GM12865 (cell line): Measurements from ENCODE around the gene BTBD1.

Experiments used
- DNase-seq: peaks from one replicate; pipeline ENCODE4 v3.0.0; 2010; ENCODE audit warnings: low read depth
- H3K4me3 ChIP-seq: 2 replicates; pipeline ENCODE4 v1.5.1; 2011; ENCODE audit warnings: mild to moderate bottlenecking, low read depth, low read length, control low read depth
- TF ChIP-seq, protein P1 (sequence below): IDR thresholded peaks from 2 replicates; pipeline ENCODE4 v1.5.1; 2011; ENCODE audit warnings: low read length, control low read depth, low read depth, inconsistent platforms; ENCODE audit not compliant: insufficient read depth; ENCODE audit errors: missing control alignments

BTBD1 gene

DNA sequence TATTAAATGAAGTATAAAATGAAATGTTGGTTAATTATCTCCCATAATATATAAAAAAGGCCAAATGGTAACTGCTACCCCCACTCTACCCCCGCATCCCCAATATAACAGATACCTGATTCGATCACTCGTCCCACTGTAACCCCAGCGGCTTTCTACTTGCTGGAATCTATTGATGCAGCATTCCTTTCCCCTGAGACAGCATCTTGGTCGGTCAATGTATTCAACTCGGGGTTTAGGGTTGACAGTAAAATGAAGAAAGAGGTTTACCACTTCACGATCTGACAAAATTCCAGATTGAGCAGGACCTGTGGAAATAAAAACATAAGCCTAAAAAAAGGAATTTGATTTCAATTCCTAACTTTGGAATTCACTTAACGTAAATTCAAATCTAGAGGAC is 37.0 kb downstream of the BTBD1 start:
- TF ChIP-seq, protein P1, sequence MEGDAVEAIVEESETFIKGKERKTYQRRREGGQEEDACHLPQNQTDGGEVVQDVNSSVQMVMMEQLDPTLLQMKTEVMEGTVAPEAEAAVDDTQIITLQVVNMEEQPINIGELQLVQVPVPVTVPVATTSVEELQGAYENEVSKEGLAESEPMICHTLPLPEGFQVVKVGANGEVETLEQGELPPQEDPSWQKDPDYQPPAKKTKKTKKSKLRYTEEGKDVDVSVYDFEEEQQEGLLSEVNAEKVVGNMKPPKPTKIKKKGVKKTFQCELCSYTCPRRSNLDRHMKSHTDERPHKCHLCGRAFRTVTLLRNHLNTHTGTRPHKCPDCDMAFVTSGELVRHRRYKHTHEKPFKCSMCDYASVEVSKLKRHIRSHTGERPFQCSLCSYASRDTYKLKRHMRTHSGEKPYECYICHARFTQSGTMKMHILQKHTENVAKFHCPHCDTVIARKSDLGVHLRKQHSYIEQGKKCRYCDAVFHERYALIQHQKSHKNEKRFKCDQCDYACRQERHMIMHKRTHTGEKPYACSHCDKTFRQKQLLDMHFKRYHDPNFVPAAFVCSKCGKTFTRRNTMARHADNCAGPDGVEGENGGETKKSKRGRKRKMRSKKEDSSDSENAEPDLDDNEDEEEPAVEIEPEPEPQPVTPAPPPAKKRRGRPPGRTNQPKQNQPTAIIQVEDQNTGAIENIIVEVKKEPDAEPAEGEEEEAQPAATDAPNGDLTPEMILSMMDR = no peak
- no peak overlapping the region for H3K4me3 ChIP-seq
- no peak for DNase-seq

DNA sequence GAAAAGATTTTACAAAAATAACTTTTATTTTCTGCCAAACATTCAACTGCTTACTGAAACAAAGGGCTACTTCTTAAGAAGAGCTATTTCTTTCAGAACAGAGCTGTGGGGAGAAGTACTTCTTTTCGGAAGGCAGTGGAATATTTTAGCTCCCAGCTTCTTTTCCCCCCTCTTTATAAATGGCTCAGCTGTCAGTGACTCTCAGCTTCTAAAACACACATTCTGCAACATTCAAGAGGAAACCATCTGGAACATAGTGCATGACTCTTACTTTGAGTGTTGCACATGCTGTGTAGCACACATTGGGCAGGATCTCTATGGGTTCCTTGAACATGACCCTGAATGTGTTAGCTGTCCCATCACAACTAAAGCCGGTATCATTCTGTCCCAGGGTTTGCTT is 48.6 kb downstream of the BTBD1 start:
- TF ChIP-seq, protein P1 = no peak
- no peak overlapping the region for H3K4me3 ChIP-seq
- no peak for DNase-seq

DNA sequence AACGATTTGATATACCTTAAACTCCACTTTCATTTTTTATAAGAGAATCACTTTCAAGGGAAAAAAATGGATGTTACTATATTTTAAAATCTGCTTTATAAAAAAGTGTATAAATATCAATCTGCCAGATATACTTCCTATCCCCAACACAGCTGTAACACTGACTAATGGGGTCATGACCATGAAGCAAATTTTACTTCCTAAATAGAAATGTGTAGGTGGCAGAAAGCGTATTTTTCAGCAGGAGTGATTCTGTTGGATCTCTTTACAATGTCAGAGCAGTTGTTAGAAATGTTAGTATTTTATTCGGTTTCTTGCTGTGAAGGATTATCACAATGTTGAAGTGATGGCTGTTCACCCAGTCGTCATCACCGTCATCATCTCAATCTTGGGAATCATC is 50.1 kb downstream of the BTBD1 start:
- H3K4me3 ChIP-seq = no peak overlapping the region
- TF ChIP-seq, protein P1 = no peak
- DNase-seq = no peak

DNA sequence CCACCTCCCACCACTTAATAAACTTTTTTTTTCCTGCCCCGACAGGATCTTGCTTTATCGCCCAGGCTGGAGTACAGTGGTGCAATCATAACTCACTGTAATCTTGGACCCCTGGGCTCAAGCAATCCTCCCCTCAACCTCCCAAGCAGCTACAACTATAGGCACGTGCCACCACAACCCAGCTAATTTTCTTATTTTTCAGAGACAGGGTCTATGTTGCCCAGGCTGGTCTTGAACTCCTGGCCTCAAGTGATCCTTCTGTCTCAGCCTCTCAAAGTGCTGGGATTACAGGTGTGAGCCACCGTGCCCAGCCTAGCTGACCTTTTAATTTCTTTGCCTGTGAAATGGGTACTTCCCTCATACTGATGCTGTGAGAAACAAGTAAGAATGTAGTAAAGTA is 51.7 kb downstream of the BTBD1 start:
- H3K4me3 ChIP-seq = no peak overlapping the region
- DNase-seq = no peak
- TF ChIP-seq, protein P1 = no peak

DNA sequence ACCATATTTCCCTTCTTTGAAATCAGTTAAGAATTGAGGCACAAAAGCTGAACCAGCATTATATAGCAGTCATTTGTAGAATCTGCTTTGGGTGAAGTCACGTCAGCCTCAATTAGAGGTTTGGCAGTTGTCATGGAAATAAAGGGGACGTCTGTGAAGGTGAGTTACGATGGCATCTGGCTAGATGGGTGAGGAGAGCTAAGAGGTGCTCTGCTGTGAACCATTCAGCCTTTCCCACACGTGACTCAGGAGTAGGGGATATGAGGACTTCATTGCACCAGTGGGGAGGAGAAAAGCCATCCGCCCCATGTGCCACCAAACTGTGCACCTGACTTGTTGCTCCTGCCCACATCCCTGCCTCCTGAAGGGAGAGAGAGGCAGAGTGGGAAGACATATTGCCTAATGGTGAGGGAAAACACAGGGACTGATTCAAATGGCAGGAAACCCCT is 52.8 kb downstream of the BTBD1 start:
- no peak overlapping the region for H3K4me3 ChIP-seq
- TF ChIP-seq, protein P1 = no peak
- peak; percentile 7 for DNase-seq

DNA sequence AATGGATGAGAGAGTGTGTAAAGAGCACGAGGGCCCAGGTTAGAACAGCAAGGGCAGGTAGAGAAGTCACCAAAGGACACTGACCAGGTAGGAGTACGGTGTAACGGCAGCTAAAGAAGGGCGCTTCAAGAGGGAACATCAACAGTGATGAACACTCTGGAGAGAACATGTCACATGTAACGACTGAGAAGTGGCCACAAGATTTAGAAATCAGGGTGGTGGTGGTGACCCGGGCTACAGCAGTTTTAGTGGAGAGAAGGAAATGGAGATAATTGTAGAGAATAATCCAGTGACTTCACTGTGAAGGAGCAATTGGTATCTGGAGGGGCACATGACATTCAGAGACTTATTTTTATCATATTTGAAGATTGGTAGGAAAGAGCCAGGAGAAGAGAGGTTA is 54.4 kb downstream of the BTBD1 start:
- no peak for DNase-seq
- TF ChIP-seq, protein P1 = no peak
- H3K4me3 ChIP-seq = peak overlapping the region; percentile 94

DNA sequence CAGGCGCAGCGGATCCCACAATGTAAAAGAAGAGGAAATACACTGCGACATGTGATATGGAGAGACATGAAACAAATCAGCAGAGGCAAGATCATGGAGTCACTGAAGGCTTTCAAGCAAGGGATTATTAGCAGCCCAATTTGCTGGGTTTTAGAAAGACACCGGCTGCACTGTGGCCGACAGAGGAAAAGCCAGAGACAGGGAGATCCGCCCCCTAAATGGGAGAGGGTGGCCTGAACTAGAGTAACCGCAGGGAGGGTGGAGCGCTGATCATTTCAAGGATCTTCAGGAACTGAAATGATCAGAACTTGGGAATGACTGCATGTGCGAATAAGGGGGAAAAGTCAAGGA is 55.0 kb downstream of the BTBD1 start:
- TF ChIP-seq, protein P1 = no peak
- no peak for DNase-seq
- H3K4me3 ChIP-seq = peak overlapping the region; percentile 94
